Astrocyte (in vitro differentiated cells and primary cell): ENCODE data around the gene KDM7A. TPM values are rescaled to one million over a fixed set of nuclear protein-coding genes. Genes with fewer than 3 reads are reported as not detected.

ENCODE experiments used
- DNase-seq: peaks from one replicate; pipeline ENCODE4 v3.0.0-alpha.2; 2010; ENCODE audit warnings: low read depth
- FAIRE-seq: peaks from 2 replicates; lab custom pipeline; 2011; peaks lifted over from hg19 to GRCh38; lab: Jason Lieb, UNC
- H2AFZ ChIP-seq: 2 replicates; pipeline ENCODE4 v1.6.0; 2012; ENCODE audit warnings: low read depth, low read length, inconsistent platforms
- H3K27ac ChIP-seq: 2 replicates; pipeline ENCODE4 v1.5.1; 2011; ENCODE audit warnings: low read depth, low read length, inconsistent platforms
- H3K27me3 ChIP-seq: 2 replicates; pipeline ENCODE4 v1.6.0; 2011; ENCODE audit warnings: low read length, inconsistent platforms; ENCODE audit not compliant: insufficient read depth
- H3K36me3 ChIP-seq: 2 replicates; pipeline ENCODE4 v1.5.1; 2011; ENCODE audit warnings: low read length, inconsistent platforms; ENCODE audit not compliant: insufficient read depth
- H3K4me1 ChIP-seq: 2 replicates; pipeline ENCODE4 v1.5.1; 2011; ENCODE audit warnings: low read length, inconsistent platforms; ENCODE audit not compliant: insufficient read depth
- H3K4me2 ChIP-seq: 2 replicates; pipeline ENCODE4 v1.6.0; 2012; ENCODE audit warnings: low read length, inconsistent platforms
- H3K4me3 ChIP-seq: 2 replicates; pipeline ENCODE4 v1.5.1; 2011; ENCODE audit warnings: low read depth, mild to moderate bottlenecking, low read length, inconsistent platforms; ENCODE audit not compliant: insufficient read depth
- H3K79me2 ChIP-seq: 2 replicates; pipeline ENCODE4 v1.6.0; 2012; ENCODE audit warnings: mild to moderate bottlenecking, low read length, inconsistent platforms; ENCODE audit not compliant: insufficient read depth
- H3K9ac ChIP-seq: 2 replicates; pipeline ENCODE4 v1.6.0; 2012; ENCODE audit warnings: mild to moderate bottlenecking, low read length, inconsistent platforms
- H3K9me3 ChIP-seq: 2 replicates; pipeline ENCODE4 v1.5.1; 2012; ENCODE audit warnings: low read depth, mild to moderate bottlenecking, low read length, inconsistent platforms; ENCODE audit not compliant: insufficient read depth
- H4K20me1 ChIP-seq: 2 replicates; pipeline ENCODE4 v1.6.0; 2012; ENCODE audit warnings: low read length, inconsistent platforms; ENCODE audit not compliant: insufficient read depth
- H3K27ac Mint-ChIP-seq: one replicate; pipeline ENCODE4 v1.8.0; 2021; ENCODE audit warnings: mild to moderate bottlenecking, mixed read lengths; ENCODE audit not compliant: unreplicated experiment
- H3K27me3 Mint-ChIP-seq: one replicate; pipeline ENCODE4 v1.8.0; 2021; ENCODE audit warnings: low read depth, mixed read lengths; ENCODE audit not compliant: unreplicated experiment
- H3K36me3 Mint-ChIP-seq: one replicate; pipeline ENCODE4 v1.8.0; 2021; ENCODE audit warnings: low read depth, mixed read lengths; ENCODE audit not compliant: unreplicated experiment
- H3K4me1 Mint-ChIP-seq: one replicate; pipeline ENCODE4 v1.8.0; 2021; ENCODE audit warnings: low read depth, mixed read lengths; ENCODE audit not compliant: unreplicated experiment
- H3K4me3 Mint-ChIP-seq: one replicate; pipeline ENCODE4 v1.8.0; 2021; ENCODE audit warnings: mild to moderate bottlenecking, moderate library complexity, mixed read lengths; ENCODE audit not compliant: unreplicated experiment
- H3K9me3 Mint-ChIP-seq: one replicate; pipeline ENCODE4 v1.8.0; 2021; ENCODE audit warnings: mild to moderate bottlenecking, mixed read lengths; ENCODE audit not compliant: unreplicated experiment
- CTCF ChIP-seq: IDR thresholded peaks from 2 replicates; pipeline ENCODE4 v1.5.1; 2011; ENCODE audit warnings: low read depth, mild to moderate bottlenecking, inconsistent platforms, low read length, moderate library complexity; ENCODE audit not compliant: insufficient read depth
- EZH2 ChIP-seq: IDR thresholded peaks from 2 replicates; pipeline ENCODE4 v1.6.1; 2012; ENCODE audit warnings: mild to moderate bottlenecking, low read length, inconsistent platforms; ENCODE audit not compliant: insufficient read depth
- total RNA-seq: library from RNA; stranded (reverse); gene quantifications from 2 replicates; pipeline ENCODE4 v1.2.1, GENCODE V29; 2021

KDM7A gene
- total RNA-seq, 1 donor from 2014 or later, result 5.4 TPM

- Mint-ChIP-seq H3K9me3 (no peaks in the 10 kb centered on the region), H3K27ac (no peak overlapping the region), H3K36me3 (peaks cover 40% of the 10 kb centered on the region), H3K4me1 (no peaks in the 10 kb centered on the region), H3K27me3 (no peaks in the 10 kb centered on the region), H3K4me3 (no peak overlapping the region)
- H3K27me3 ChIP-seq, result no peaks in the 10 kb centered on the region
- FAIRE-seq (no peak), DNase-seq (no peak)
- H3K79me2 ChIP-seq, result no peaks in the 10 kb centered on the region
- no peak overlapping the region for H3K4me2 ChIP-seq
- H3K4me3 ChIP-seq, result no peak overlapping the region
- no peaks in the 10 kb centered on the region for H4K20me1 ChIP-seq
- H3K4me1 ChIP-seq, result no peaks in the 10 kb centered on the region
- no peak overlapping the region for H2AFZ ChIP-seq
- H3K27ac ChIP-seq, result no peak overlapping the region
- TF ChIP-seq CTCF, result no peak
- no peak for TF ChIP-seq EZH2
- no peaks in the 10 kb centered on the region for H3K9me3 ChIP-seq
- no peak overlapping the region for H3K9ac ChIP-seq
- H3K36me3 ChIP-seq, result no peaks in the 10 kb centered on the region
Observed at GRCh38 chr7:140093375-140093774, 83.4 kb downstream of the KDM7A start.

DNA sequence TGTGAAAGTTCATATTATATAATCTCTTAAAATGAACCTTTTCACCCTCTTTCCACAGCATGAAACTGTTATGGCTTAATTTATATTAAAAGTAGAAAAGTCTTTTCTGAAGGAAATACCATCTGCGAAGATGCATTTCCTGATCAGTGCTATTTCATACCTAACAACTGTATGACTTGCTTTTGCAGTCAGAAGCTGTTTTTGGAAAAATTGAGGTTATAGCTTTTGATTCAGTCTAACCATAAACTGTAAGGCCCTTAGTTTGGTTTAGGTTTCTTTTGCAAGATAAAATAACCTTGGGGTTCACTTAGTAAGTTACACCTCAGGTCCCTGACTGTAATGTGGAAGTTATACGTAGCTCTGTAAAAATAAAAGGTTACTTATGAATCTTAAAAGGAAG, 91.3 kb downstream of the KDM7A start:
- H3K4me2 ChIP-seq, result no peak overlapping the region
- Mint-ChIP-seq H3K4me3 (no peak overlapping the region), H3K9me3 (no peaks in the 10 kb centered on the region), H3K4me1 (no peaks in the 10 kb centered on the region), H3K27ac (no peak overlapping the region), H3K36me3 (peaks cover 6% of the 10 kb centered on the region), H3K27me3 (peaks cover 10% of the 10 kb centered on the region)
- no peaks in the 10 kb centered on the region for H4K20me1 ChIP-seq
- H3K27ac ChIP-seq, result no peak overlapping the region
- no peak overlapping the region for H3K9ac ChIP-seq
- no peaks in the 10 kb centered on the region for H3K9me3 ChIP-seq
- TF ChIP-seq EZH2, result no peak
- no peak for TF ChIP-seq CTCF
- H3K4me1 ChIP-seq, result no peaks in the 10 kb centered on the region
- DNase-seq, result no peak
- H3K27me3 ChIP-seq, result peaks cover 4% of the 10 kb centered on the region
- FAIRE-seq, result no peak
- no peak overlapping the region for H2AFZ ChIP-seq
- H3K36me3 ChIP-seq, result no peaks in the 10 kb centered on the region
- H3K4me3 ChIP-seq, result no peak overlapping the region
- H3K79me2 ChIP-seq, result no peaks in the 10 kb centered on the region

DNA sequence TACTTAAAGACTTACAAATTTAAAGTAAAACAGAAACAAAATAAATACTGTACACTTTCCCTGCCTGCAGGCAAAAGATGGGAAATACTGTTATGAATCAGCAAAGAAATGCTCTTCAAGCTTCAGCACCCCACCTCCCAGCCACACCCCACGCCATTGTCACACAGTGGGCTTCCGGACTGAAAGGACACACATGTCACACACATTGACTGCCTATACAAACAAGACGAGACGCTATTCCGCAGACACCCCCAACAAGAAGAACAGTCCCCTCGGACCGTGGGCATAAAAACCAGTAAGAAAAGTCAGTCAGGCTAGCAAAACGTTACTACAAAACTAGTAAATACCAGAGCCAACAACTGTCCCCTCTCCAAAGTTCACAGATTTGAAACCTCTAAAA, 91.8 kb downstream of the KDM7A start:
- Mint-ChIP-seq H3K4me1 (no peaks in the 10 kb centered on the region), H3K27me3 (peaks cover 15% of the 10 kb centered on the region), H3K27ac (no peak overlapping the region), H3K36me3 (peaks cover 6% of the 10 kb centered on the region), H3K9me3 (no peaks in the 10 kb centered on the region), H3K4me3 (no peak overlapping the region)
- Histone ChIP-seq H3K79me2 (no peaks in the 10 kb centered on the region), H3K4me3 (no peak overlapping the region), H4K20me1 (no peaks in the 10 kb centered on the region), H3K27ac (no peak overlapping the region), H3K9ac (no peak overlapping the region), H3K36me3 (no peaks in the 10 kb centered on the region), H3K4me1 (no peaks in the 10 kb centered on the region), H3K9me3 (no peaks in the 10 kb centered on the region), H3K4me2 (no peak overlapping the region), H3K27me3 (peaks cover 8% of the 10 kb centered on the region), H2AFZ (no peak overlapping the region)
- no peak for TF ChIP-seq CTCF
- TF ChIP-seq EZH2, result no peak
- DNase-seq (no peak), FAIRE-seq (no peak)
